Panc1 (cell line): Measurements from ENCODE around the gene UGT2B28.
"Not testable (repeated sequence)": the region's sequence is repeated elsewhere in the genome, so short reads cannot be mapped to it uniquely, and the experiment has no call there.

Source experiments
- POLR2AphosphoS5 ChIP-seq: IDR thresholded peaks from 2 replicates; pipeline ENCODE4 v1.6.1; 2012; ENCODE audit warnings: mild to moderate bottlenecking, low read depth, low read length, moderate library complexity
- SIN3A ChIP-seq: IDR thresholded peaks from 2 replicates; pipeline ENCODE4 v1.6.1; 2012; ENCODE audit warnings: low read depth, mild to moderate bottlenecking, low read length, moderate library complexity, borderline replicate concordance; ENCODE audit not compliant: insufficient read depth
- TCF7L2 ChIP-seq: IDR thresholded peaks from 2 replicates; pipeline ENCODE4 v1.6.1; 2011; ENCODE audit warnings: mild to moderate bottlenecking, low read depth, low read length, inconsistent platforms
- TF ChIP-seq, protein P1 (sequence below): fragments of 450-650 bp; IDR thresholded peaks from 2 replicates; pipeline ENCODE4 v1.5.1; 2017; ENCODE audit warnings: mild to moderate bottlenecking
- TF ChIP-seq, protein P2 (sequence below), 2 experiments: IDR thresholded peaks; 2 replicates each; pipeline ENCODE4 v1.6.1; 2011 to 2012; ENCODE audit warnings: low read depth in 2 of 2, control low read depth in 1 of 2, low read length in 1 of 2, mild to moderate bottlenecking in 1 of 2, moderate library complexity in 1 of 2; ENCODE audit not compliant: insufficient read depth in 1 of 2

DNA sequence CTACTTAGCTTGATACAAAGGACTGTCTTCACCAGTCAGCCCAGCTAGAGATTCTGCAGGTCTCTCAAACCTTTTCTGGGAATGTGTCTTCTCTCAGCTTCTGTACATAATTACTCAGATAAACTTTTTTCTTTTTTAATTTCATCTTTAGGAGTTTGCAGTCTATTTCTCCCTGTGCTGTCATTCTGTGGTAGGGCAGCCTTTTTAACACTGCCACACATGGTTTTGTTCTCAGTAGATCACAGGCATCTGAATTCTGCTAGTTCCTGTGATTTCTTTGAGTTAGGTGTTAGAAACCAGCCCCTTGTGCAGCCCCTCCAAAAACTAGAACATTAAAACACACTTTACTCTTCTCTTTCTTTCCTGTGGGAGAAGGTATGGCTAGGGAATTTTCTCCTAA, 55.2 kb downstream of the UGT2B28 start:
- TF ChIP-seq, protein P1, sequence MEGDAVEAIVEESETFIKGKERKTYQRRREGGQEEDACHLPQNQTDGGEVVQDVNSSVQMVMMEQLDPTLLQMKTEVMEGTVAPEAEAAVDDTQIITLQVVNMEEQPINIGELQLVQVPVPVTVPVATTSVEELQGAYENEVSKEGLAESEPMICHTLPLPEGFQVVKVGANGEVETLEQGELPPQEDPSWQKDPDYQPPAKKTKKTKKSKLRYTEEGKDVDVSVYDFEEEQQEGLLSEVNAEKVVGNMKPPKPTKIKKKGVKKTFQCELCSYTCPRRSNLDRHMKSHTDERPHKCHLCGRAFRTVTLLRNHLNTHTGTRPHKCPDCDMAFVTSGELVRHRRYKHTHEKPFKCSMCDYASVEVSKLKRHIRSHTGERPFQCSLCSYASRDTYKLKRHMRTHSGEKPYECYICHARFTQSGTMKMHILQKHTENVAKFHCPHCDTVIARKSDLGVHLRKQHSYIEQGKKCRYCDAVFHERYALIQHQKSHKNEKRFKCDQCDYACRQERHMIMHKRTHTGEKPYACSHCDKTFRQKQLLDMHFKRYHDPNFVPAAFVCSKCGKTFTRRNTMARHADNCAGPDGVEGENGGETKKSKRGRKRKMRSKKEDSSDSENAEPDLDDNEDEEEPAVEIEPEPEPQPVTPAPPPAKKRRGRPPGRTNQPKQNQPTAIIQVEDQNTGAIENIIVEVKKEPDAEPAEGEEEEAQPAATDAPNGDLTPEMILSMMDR: not testable (repeated sequence)
- not testable (repeated sequence) for TF ChIP-seq SIN3A, TCF7L2, POLR2AphosphoS5
- TF ChIP-seq, protein P2, sequence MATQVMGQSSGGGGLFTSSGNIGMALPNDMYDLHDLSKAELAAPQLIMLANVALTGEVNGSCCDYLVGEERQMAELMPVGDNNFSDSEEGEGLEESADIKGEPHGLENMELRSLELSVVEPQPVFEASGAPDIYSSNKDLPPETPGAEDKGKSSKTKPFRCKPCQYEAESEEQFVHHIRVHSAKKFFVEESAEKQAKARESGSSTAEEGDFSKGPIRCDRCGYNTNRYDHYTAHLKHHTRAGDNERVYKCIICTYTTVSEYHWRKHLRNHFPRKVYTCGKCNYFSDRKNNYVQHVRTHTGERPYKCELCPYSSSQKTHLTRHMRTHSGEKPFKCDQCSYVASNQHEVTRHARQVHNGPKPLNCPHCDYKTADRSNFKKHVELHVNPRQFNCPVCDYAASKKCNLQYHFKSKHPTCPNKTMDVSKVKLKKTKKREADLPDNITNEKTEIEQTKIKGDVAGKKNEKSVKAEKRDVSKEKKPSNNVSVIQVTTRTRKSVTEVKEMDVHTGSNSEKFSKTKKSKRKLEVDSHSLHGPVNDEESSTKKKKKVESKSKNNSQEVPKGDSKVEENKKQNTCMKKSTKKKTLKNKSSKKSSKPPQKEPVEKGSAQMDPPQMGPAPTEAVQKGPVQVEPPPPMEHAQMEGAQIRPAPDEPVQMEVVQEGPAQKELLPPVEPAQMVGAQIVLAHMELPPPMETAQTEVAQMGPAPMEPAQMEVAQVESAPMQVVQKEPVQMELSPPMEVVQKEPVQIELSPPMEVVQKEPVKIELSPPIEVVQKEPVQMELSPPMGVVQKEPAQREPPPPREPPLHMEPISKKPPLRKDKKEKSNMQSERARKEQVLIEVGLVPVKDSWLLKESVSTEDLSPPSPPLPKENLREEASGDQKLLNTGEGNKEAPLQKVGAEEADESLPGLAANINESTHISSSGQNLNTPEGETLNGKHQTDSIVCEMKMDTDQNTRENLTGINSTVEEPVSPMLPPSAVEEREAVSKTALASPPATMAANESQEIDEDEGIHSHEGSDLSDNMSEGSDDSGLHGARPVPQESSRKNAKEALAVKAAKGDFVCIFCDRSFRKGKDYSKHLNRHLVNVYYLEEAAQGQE (IDR thresholded peaks at IDR 0.05; ENCODE audit: insufficient read depth in 1 of 2, low read depth in 2 of 2, low read length in 1 of 2): not testable (repeated sequence)
